Activated CD8-positive, alpha-beta memory T cell treated with anti-CD3 and anti-CD28 coated beads for 4 hours (primary cell): ENCODE measurements around the gene CLBA1.

Source experiments
- DNase-seq, 2 donors: peaks; one replicate each; pipeline ENCODE4 v3.0.0-alpha.2; 2020; ENCODE audit warnings: low read depth in 2 of 2

The CLBA1 gene

DNA sequence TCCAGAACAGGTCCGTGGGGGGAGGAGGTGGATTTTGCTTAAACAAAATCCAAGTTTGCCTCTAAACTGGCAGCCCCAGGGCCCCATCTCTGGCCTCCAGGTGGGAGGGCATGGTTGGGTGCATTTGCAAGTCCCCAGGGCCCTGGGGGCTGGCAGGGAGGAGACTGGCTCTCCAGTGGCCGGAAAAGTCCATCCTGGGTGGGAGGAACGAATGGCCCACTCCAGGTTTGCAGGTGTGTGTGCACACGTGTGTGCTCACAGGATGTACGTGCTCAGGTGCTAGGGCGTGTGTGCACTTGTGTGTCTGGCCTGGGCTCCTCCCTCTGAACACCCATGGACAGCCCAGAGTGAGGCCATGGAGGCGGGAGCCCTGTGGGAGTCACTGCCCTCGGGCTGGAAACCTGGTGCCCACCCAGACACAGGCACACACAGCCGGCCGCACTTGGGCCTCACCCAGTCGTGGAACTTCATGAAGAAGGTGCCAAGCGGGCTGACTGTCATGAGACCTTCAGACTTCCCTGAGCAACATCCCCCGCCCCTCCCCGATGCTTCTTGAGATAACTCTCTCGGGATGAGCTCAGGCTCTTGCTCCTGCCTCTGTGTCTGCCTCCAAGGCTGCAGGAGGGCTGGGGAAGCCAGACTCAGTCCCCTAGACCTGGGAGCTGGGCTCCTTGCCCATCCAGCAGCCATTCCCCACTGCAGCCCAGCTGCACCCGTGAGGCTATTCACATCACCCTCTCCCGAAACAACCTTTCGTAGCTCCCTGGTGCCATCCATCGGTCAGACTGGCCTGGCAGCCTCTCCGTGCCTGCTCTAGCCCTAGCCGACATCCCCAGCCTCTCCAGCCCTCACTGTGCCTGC lies 16.8 kb upstream of the CLBA1 start:
- no peak for DNase-seq

- DNase-seq, result no peak
Measured at GRCh38 chr14:104969741-104970230, 15.8 kb upstream of the CLBA1 start.

GRCh38 chr14:104970231-104971068 lies 15.1 kb upstream of the CLBA1 start:
- no peak for DNase-seq

DNA sequence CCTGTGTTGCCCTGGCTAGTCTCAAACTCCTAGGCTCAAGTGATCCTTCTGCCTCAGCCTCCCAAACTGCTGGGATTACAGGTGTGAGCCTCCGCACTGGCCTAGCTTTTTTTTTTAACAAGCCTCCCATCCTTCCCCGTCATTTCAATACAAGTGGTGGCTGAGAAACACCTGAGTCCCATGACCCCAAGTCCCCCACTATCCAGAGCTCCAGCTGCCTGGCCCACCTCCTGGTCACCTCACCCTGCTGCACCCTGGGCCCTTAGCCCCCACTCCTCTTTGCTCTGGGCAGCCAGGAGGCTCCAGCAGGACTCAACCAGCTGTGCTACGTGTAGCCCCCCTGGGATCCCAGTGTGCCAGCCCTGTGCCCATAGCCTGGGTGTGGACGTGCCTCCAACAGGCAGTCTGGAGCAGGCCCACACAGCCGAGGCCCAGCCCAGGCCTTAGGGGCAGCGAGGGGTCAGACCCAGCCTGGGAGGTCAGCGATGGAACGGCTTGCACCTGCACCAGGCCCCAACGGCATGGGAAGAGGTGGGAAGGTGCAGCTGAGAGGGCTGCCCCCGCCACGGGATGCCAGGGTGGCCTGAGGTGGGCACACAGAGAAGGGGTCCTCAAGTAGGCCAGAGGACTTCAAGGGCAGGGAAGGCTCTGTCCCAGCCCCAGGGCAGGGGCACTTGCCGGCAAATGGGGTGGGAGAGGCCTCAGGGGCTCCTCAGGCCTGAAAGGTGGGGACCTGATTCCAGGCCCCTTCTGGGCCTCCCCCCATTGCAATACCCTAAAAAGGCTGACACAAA lies 13.9 kb upstream of the CLBA1 start:
- no peak for DNase-seq

DNA sequence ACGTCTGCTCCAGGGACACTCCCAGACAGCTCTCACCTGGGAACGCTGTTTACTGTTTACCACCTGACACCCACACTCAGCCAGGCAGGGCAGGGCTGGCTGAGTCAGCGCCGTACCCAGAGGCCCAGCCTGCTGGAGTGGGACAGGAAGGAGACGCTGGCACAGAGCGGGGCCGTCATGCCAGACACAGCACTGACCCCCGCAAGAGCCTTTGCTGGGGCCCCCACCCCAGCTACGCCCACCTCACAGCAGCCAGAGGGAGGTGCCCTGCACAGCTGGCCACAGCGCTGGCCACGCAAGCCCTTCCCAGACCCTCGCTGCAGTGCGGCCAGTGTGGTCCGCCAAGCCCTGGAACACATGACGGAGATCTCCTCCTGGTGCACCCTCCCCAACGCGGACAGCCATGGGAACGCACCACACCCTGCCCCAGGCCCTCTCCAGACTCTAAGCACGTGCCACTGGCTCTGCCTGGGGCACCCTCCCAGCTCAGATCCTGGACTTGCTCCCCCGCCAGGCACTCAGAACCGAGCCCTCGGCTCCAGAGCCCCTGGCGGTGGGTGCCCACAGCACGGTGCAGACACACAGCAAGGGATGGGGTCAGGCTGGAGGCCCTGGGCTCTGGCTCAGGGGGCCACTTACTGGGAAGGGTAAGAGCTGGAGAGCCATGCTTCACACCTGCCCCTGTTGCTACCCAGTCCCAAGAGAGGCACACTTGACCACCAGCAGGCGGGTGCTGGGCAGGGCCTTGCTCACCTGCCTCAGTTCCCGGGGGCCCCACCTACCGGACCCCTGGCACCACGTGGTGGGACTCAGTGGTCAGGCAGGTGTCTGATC lies 13.1 kb upstream of the CLBA1 start:
- DNase-seq, result no peak

GRCh38 chr14:104973135-104973384 lies 12.5 kb upstream of the CLBA1 start:
- DNase-seq, result no peak

DNA sequence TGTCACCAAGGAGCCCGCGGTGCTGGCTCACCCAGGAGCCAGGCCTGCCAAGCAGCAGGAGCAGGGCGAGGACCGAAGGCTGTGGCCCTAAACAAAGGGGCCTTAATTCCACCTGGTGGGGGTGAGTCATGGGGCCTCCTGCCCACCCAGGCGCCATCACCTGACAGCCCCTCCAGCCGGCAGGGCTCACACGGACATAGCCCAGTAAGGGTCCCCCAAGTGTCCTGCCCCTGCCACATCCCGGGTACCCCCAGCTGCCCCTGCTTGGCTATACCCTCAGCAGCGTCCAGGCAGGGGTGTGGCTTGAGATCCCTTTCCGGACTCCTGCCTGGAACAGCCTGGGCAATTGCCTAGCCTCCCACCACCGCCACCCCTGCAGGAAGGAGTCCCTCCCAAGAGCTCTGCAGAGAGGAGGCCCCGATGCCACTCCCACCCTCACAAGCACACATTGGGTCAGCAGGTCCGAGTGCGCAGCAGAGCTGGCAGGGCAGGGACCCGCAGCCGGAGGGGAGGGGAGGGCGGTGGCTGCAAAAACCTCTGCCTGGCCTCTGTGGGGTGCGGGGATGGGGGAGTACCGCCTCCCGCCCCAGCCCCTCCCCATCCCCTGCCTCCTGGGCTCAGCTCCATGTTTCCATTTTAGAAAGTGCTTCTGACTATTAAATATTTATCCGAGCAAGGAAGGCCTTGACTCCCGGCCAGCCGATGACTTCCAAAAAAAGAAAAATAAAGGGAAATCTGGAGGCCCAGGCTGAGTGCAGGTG lies 12.0 kb upstream of the CLBA1 start:
- DNase-seq, result no peak

DNA sequence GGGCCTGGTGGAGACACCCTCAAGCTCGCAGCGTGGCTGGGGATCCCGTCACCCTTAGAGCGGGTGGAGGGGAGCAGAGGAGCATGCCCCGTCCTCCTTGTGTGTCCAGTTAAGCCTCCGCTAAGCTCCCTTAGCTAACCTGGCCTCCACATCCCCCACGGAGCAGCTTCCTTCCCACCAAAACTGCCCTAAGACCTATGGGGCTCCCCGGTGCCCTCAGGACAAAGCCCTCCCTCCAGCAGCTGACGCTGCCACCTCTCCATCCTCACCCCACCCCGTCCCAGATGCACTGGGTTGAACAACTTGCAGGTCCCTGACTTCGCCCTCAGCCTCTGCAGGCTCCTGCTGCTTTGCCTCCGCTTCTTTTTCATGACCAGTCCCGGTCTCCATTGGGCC lies 11.4 kb upstream of the CLBA1 start:
- no peak for DNase-seq

DNA sequence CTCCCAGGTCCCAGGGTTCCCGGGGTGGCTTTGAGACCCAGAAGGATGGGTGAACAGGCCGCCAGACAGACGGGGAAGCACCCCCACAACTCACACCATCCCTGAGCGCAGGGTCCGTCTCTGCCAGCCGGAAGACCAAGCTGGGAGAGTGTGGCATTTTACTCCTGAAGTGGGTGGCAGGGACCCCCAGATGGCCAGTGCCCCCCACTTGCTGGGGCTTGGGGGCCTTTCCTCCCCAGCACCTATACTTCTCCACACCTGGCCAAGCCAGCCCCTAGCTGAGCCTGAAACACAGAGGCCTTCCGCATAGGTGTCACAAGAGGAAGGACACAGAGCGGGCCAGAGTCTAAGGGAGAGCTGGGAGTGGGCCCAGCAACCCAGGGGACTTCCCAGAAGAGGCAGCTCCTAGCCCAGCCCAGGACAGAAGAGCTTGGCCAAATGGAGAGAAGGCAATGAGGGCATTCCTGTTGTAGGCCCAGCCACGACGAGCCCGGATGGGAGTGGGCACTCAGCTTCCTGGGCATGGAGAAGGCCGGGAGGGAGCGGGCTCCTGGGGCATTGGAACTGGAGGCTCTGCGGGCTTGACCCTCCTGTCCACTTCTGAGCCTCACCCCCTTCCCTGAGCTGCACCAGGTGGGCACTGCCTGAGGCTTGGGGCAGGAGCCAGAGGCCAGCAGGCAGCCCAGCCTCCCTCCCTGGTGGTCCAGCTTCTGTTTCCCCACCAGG lies 10.8 kb upstream of the CLBA1 start:
- DNase-seq, result no peak

- DNase-seq, result no peak
Measured at GRCh38 chr14:104975481-104976197, 9.9 kb upstream of the CLBA1 start.

- peak; percentile 74 to 76 for DNase-seq
Measured at GRCh38 chr14:104976198-104977007, 9.2 kb upstream of the CLBA1 start.

DNA sequence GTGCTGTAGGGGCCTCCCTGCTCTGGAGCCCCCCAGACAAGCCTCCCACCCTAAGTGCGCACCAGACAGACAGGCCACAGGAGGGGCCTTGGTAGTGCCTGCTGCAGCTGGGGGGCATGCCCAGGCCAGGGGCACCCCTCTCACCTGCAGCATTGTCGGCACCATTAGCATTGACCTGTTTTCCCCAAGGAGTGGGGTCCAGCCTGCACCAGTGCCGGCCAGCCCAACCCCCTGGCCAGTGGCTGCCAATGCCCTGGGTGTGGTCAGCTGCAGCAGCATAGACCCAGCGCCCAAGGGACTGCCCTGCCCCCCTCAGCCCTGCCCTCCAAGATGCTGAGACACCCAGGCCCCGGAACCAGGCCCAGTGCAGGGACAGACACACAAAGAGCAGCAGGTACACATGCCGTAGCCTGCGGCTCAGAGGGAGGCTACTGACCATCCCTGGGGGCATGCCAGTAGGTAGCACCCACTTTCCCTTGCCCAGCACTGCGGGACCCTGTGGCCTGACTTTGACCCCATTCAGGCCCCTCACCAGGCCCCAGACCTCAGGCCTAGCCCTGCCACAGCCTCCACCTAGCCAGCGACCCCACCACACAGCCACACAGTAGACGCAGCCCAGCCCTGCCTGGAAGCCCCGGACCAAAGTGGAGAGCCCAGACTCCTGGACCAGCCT lies 8.4 kb upstream of the CLBA1 start:
- no peak for DNase-seq

- no peak for DNase-seq
Measured at GRCh38 chr14:104977681-104978653, 7.6 kb upstream of the CLBA1 start, which contains the start of gene AHNAK2. Gene AHNAK2, minus strand, starts transcription at chr14:104978374. Its CDS starts 137 bp downstream, at chr14:104978237.

GRCh38 chr14:104978746-104979691 lies 6.6 kb upstream of the CLBA1 start:
- DNase-seq, result no peak
